HG03066 (cell line): ENCODE results near the gene REPIN1.
A peak's percentile ranks its signal among the peaks of the same experiment; 100 is the strongest.

Experiments
- ATAC-seq: cut with Tn5 transposase; IDR thresholded peaks from one replicate; pipeline ENCODE4 v1.9.1; 2021; ENCODE audit warnings: low read depth; ENCODE audit not compliant: unreplicated experiment

Gene REPIN1

DNA sequence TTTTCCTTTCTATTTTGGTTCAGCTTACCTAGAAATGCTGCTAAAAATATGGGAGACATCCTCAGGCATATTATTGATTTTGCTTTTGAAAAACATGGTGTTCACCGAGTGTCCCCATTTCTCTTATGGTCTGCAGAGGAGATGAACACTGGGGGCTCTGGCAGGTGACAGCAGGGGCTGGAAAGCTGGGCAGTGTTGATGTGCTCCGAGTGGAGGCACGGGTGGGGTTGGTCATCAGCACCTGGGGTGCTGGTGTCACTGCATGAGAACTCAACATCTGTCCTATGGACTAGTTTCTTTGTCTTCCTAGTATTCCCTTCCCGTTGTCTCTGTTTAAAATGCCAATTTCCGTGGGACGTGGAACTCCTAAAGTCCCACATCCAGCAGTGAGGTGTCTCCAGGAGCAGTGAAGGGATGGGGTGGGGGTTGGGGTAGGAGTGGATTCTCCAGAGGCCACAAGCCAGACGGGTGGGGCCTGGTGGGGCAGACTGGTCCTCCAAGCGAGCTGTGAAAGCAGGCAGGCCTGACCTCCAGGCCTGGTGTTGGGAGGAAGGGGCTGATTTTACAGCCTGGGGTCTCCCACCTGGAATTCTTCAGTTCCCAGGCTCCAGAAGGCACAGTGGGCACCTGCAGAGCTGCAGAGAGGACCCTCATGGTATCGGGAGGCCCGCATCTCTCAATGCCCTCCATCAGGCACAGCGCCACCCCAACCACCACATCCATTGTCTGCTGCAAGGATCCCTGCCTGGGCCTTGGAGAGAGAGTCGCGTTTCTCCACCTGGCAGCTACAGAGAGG lies 35.0 kb downstream of the REPIN1 start:
- no peak for ATAC-seq

DNA sequence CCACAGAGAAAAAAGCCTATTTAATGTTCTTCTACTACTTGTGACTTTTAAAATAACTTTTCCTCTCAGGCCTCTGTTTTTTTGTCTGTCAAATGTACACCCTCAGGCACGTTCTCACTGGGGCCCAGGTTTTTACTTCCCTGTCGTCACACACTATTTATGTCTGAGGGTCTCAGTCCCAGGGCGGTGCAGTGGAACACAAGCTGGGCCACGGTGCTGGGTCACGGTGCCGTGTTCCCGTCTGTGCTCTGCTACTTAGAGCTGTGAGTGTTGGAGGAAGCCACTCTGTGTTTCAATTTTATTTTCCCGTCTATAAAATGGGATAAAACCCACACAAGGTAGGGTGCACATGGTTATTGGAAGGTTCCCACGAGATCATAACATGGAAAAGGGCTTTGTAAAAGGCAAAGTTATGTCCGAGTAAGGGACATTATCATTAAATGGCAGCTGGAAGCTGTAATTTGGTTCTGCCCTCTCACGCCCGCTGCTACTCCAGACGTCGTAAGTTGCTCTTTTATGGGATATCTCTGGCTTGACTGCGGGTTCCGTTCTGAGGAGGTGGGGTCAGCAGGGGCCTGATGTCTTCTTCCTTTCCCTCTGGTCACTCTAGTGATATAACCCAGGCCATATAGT lies 35.7 kb downstream of the REPIN1 start:
- ATAC-seq = no peak

- peak; percentile 47 for ATAC-seq
These were observed 36.4 kb downstream of the REPIN1 start for GRCh38 chr7:150404805-150405583.

GRCh38 chr7:150405584-150406311 lies 37.1 kb downstream of the REPIN1 start:
- ATAC-seq = no peak

- ATAC-seq = no peak
These were observed 37.6 kb downstream of the REPIN1 start for GRCh38 chr7:150406312-150406566.

DNA sequence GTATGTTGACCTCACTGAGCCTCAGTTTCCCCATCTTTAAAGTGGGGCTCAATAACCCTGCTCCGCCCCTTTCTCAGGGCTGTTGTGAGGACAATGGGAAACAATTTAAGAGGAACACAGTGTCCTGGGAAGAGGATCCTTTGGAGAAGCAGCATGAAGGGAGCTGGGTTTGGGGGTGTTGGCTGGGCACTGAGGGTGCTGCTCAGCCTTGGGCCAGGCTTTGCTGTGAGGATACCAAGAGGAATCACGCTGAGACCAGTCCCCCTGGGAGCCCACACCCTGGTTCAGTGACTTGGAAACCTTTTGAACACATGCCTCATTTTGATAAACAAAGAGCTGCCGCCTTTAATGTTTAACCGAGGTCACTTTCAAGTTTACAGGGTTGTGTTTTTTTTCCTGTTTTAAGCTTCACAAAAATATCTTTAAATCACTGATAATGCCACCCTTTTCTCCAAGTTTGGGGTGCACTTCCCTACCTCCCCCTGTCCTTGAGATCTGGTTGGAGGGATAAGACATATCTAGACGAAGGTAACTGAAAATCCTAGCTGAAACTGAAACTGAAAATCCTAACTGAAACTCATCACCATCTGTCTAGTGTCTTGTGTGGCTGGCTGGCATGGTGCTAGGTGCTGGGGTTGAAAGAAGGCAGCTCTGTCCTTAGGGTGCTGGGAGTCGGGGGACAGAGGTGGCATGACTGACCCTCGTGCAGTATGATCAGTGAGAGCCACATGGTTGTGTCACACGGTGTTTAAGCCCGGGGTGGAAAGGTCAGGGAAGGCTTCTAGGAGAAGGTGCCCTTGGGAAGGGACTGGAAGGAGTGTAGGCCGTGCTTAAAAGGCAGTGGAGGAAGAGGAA lies 38.2 kb downstream of the REPIN1 start:
- peak; percentile 52 for ATAC-seq

DNA sequence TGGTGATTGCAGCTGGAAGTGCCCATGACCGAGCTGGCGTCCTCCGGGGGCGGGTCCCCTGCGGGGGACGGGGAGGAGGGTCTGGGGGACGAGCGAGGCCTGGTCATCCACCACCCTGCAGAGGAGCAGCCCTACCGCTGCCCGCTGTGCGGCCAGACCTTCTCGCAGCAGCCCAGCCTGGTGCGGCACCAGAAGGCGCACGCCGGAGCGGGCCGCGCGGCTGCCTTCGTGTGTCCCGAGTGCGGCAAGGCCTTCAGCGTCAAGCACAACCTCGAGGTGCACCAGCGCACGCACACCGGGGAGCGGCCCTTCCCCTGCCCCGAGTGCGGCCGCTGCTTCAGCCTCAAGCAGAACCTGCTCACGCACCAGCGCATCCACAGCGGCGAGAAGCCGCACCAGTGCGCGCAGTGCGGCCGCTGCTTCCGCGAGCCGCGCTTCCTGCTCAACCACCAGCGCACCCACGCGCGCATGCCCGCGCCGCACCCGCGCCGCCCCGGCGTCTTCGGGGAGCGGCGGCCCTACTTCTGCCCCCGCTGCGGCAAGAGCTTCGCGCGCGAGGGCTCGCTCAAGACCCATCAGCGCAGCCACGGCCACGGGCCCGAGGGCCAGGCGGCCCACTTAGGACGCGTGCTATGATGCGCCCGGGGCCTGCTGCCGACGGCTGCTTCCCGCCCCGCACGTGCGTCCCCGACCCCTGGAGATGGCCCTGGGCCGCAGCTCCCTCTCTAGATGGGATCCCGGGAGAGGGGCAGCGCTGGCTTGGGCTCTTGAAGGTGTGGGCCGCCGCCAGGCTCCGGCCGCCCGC lies 39.2 kb downstream of the REPIN1 start:
- no peak for ATAC-seq

- no peak for ATAC-seq
These were observed 40.0 kb downstream of the REPIN1 start for GRCh38 chr7:150408393-150409299.

- ATAC-seq = no peak
These were observed 40.8 kb downstream of the REPIN1 start for GRCh38 chr7:150409300-150410030.

- no peak for ATAC-seq
These were observed 41.5 kb downstream of the REPIN1 start for GRCh38 chr7:150410131-150410530.

- ATAC-seq = no peak
These were observed 42.2 kb downstream of the REPIN1 start for GRCh38 chr7:150410680-150411346.

DNA sequence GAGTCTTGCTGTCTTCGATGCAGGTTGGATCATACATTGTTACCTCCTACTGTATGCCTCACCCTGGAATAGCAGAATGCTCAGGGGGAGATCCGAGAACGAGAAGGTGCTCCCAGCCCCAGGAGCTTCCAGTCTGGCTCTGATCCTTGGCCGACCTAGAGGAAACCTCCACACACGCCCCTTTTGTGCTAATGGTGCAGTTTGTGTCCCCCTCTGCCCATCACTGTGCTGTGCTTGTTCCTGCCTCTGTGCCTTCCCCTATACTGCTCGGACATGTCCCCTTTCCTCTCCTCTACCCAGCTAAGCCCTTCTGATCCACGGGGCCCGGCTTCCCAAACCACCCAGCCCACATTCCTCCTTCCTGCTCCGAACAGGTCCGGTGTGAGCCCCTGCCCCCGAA lies 43.0 kb downstream of the REPIN1 start:
- no peak for ATAC-seq

DNA sequence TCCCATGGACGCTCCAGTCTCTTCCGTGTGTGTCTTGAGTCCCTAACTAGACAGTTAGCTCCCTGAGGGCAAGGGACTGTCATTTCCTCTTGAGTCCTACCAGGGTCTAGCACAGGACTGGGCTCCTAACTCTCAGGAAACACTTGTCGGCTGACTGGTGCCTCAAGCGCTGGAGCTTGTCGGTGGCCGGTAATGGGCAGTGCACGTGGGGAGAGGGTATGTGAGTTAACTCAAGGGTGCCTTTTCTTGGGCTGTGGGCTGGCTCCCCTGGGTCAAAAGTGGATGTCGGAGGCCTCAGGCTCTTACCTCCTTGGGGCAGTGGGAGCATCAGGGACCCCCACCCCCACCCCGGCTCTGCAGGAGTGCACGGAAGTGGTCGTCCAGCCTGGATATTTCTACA lies 43.4 kb downstream of the REPIN1 start:
- ATAC-seq = no peak

GRCh38 chr7:150412518-150413488 lies 44.2 kb downstream of the REPIN1 start:
- no peak for ATAC-seq

DNA sequence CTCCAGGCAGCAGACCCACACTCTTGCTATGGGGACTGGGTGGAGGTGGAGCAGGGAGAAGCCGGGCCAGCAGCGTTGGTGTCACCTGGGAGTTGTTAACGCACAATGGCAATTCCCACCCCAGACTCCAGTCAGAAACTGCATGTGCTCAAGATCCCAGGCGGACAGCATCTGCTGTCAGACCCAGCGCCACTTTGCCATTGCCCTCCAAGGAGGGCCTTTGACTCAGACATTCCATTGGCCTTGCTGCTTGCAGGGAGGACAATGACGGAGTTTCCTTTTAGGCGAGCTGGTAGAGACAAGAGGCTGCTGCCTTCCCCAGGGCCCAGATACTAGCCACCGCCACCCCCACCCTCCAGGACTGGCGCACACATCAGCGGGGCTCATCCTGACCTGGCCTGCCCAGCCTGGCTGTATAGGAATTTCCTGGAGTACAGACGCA lies 45.0 kb downstream of the REPIN1 start:
- ATAC-seq = no peak
